Amniotic stem cell (primary cell): ENCODE data around the gene JMY.

Source experiments
- DNase-seq: peaks from one replicate; lab custom pipeline; 2025; lab: John Stamatoyannopoulos, UW

JMY gene, protein sequence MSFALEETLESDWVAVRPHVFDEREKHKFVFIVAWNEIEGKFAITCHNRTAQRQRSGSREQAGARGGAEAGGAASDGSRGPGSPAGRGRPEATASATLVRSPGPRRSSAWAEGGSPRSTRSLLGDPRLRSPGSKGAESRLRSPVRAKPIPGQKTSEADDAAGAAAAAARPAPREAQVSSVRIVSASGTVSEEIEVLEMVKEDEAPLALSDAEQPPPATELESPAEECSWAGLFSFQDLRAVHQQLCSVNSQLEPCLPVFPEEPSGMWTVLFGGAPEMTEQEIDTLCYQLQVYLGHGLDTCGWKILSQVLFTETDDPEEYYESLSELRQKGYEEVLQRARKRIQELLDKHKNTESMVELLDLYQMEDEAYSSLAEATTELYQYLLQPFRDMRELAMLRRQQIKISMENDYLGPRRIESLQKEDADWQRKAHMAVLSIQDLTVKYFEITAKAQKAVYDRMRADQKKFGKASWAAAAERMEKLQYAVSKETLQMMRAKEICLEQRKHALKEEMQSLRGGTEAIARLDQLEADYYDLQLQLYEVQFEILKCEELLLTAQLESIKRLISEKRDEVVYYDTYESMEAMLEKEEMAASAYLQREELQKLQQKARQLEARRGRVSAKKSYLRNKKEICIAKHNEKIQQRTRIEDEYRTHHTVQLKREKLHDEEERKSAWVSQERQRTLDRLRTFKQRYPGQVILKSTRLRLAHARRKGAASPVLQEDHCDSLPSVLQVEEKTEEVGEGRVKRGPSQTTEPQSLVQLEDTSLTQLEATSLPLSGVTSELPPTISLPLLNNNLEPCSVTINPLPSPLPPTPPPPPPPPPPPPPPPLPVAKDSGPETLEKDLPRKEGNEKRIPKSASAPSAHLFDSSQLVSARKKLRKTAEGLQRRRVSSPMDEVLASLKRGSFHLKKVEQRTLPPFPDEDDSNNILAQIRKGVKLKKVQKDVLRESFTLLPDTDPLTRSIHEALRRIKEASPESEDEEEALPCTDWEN

DNA sequence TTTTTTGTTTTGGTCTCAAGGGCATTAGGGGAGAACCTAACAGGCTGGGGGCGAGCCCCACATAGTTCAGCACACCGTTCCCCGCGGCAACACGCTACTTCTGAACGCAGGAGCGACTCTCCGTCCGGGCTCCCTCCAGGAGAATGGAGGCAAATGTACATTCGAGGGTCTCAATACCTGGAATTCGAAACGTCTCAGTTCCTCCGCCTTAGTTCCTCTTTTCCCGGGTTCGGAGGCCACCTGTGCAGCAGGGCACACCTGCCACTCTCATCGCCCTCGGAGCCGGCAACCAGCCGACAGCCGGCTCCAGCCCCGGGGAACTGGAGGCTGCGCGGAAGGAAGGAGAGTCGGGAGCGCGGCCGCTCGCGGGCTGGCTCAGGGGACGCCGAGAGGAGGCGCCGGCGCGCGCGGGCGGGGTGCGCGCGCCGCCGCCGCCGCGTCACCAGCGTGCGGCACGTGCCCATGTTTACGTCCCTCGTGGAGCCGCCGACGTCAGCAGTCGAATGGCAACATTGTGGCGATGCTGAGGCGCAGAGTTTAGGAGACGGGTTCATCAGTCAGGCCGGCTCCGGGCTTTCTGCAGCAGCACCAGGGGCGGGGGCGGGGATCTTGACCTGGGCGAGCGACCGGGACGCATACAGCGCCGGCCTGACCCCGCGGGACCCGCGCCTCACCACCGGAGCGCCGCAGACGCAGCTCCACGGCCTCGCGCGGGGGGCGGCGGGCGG lies at the start of gene JMY:
Gene JMY (plus strand): TSS at position 498 of the 728 bp plus-strand sequence. CDS start 520 bp downstream, outside the sequence.
- peak; percentile 60 for DNase-seq

DNA sequence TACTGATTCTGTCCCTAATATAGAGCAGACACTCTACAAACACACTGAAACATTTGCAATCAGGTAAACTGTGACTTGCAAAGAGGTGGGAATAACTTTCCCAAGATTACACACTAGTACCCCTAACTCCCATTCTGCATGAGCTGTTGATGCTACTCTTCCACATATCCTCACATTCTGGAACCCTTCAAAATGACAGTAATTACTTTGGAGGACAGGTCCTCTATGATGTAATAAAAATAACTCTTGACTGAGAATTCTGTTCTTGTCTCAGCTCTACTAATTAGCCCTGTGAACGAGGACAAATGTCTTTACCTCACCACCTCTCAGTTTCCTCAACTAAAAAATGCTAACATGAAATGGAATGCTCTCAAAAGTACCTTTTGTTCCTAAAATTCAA lies 49.5 kb upstream of the JMY start:
- no peak for DNase-seq

DNA sequence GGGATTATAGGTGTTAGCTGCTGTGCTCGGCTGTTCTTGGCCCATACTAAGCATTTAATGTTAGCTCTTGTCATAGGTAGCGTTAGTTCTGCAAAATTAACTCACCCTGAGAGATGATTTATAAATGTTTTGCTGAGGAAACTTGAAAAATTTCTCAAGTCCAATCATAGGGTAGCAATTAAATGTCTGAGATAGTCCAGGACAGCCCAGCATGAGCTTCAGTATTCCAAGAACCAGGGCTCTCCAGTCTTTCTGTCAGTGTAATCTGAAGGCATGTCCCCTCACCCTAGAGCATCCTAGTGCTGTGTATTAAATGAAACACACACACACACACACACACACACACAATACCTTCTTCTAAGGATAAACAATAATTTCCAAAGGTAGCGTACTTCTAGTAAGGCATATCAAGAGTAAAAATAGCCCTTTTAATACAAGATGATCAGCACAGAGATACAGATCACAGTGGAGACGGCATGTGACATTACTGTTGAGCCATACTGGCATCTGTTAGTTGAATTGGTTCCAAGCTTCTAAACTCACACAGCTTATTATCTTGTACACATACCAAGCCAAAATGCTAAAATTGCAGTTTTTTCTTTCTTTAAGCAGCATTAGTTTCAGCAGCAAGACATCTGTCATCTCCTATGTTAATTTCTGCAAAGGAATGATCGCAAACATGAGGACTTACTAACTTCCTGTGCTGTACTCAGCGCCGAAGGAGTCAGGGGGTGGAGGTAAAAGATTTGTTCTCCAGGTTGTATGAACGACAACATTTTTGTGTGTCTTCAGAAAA lies 46.3 kb upstream of the JMY start:
- DNase-seq, result no peak

DNA sequence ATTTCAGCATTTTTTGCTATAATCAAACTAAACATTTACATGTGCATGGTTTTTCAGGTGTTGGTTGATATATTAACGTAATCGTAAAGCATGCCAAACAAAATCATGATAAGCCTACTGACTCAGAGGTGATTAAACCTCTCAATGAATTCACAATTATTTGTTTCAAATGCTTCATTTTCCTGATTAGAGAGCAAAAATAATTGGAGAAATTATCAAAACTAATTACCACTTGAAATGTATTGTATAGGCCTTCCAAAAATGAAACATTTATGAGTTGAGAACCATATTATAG lies 45.7 kb upstream of the JMY start:
- no peak for DNase-seq

DNA sequence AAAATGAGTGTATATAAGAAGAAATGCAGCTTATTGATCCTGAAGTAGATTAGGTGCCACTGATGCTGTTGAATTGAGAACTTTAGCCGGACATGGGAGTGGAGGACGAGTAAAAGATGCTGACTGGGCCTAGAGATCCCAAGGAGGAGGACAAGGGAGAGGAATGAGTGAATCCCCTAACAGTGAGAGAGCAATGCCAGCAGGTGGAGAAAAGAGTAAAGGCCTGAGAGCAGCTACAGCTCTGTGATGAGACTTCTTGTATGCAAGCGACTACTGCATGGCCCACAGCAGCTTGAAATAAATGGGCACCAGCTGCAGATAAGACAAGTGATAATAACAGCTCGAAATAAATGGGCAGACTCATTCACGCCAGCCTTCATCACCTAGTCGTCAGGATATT lies 44.5 kb upstream of the JMY start:
- no peak for DNase-seq

DNA sequence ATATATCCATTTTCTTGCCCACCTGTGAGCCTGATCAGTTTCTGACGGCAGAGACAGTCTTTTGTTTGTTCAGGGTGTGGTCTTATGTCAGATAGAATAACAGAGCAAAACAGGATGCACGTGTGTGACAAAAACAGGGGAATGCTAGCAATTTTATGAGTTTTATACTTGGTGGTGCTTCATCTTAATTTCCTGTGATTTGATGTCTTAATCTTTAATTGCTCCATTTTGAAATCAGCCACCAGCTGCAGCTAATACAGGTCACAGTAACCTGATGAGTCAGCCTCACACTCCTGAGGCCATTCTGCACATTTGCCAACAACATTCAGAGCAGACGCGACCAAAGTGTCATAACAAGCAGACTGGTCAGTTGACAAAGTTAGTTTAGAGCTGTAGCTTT lies 42.3 kb upstream of the JMY start:
- no peak for DNase-seq

DNA sequence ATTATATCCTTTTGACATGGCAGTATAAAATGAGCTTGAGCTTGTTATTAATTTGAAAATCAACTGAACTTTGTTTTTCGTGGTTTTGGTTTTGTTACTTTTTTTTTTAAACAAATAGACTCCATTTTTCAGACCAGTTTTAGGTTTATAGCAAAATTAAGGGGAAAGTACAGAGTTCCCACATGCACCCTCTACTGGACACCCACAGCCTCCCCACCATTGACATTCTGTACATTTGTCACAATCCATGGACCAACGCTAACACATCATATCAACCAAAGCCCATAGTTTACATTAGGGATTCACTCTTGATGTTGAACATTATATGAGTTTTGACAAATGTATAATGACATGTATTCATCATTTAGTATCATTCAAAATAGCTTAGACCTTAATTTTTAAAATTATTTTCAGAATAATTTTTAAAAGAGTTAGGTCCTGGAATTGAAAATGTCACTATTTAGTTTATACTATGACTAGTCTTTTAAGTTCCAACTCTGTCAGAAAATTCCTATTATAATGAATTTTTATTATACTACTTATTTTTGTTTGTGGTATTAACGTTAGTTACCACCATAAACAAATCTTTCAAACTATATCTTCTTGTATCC lies 35.3 kb upstream of the JMY start:
- no peak for DNase-seq

DNA sequence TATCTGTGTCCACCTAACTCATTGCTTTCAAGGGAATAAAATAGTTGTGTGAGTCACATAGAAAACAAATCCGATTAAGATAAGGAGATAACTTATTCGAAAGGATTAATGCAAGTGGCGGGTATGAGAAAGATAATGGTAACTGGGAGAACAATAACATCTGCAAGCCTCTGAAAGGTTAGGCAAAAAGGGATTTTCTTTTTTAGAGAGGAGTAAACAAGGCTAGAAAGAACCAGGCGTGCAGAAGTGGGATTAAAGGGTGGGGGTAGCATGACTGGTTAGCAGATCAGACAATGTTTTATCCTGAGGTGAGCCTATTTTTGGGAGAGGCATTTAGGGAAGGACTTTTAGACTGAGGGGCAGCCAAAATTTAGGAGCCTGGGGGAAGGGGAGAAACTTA lies 34.7 kb upstream of the JMY start:
- DNase-seq, result no peak

DNA sequence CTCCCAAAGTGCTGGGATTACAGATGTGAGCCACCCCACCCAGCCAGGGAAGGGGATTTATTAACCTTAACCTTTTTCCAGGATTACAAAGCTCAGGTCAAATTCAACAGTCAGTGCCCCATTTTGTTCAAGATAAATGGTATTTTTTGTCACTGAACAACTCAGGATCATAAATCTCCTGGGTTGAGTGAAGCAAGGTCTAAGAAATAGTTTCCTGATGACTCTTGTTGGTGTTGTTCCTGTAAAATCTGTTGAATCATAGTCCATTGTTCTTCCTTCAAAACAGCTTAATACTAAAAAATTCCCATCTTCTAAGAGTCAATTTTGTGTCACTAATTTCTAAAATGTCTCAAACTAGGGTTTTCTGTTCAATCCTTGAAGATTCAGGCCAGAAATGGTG lies 33.9 kb upstream of the JMY start:
- no peak for DNase-seq

DNA sequence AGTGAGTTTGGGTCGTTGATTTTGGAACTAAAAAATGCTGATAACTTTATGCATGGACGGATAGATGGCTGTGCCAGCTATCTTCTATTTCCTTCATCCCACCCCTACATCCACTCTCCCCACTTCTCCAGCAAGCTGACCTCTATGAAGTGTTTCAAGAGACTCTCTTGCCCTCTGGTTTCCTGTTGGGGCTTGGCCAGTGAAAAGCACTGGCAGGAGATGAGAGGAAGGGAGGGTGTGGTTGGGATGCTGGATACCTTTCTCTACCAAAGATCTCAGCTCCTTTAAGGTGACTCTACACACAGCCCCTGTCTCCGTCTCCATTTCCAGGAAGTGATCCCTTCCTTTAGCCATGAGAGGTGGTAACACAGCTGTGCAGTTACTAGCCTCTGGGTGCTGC lies 30.0 kb upstream of the JMY start:
- DNase-seq, result no peak

DNA sequence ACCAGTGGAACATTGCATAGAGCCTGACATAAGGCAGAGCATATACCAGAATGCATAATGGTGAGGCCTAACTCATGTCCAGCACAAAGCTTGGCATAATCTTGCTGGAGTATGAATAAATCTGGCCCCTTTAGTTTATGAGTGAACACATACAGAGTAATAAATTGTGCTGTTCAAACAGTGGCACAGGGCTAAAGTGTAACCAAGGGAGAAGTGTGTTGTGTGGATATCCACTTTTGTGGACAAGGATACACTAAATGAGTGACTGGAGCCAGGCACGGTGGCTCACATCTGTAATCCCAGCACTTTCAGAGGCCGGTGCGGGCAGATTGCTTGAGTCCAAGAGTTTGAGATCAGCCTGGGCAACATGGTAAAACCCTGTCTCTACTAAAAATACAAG lies 29.4 kb upstream of the JMY start:
- no peak for DNase-seq

DNA sequence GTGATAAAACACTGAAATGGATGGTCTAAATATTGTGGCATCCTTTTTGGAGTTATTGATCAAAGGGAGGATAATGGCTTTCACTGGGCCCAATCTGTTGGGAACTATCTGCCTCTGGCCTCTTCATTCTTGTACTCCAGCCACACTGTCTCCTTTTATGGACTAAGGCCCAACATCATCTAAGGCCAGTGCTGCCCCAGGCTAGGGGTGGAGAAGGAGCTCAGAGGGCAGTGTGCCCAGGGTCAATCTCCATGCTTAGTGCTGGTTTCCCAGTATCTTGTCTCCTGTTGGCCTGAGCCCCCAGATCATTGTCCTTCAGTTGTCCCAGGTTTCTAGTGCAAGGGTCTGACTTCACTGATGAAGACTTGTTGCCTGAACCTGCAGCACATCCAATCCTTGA lies 26.4 kb upstream of the JMY start:
- DNase-seq, result no peak

DNA sequence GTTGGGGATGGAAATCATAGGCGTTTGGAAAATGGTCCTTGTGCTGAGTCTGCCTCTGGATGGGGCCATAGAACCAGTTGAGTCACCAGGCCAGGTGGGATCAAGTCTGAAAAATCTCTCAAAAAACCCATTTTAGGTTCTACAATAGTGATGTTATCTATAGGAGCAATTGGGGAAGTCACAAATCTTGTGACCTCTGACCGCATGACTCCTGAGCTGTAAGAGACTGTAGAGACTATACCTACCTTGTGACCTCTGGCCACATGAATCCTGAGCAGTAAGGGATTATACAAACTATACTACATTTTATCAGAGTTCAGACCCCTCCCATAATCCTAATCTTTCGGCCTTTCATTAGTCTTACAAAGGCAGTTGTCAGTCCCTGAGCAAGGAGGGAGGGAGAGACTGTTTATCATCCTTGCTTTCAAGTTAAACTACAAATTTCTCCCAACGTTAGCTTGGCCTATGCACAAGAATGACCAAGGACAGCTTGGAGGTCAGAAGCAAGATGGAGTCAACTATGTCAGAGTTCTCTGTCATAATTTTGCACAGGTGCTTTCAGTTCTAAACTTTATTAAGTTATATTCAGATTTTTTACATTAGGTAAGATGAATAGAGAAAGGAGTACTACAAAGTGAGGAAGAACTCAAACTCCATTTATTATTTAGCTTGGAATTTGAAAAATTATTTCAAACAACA lies 11.5 kb upstream of the JMY start:
- DNase-seq, result no peak

DNA sequence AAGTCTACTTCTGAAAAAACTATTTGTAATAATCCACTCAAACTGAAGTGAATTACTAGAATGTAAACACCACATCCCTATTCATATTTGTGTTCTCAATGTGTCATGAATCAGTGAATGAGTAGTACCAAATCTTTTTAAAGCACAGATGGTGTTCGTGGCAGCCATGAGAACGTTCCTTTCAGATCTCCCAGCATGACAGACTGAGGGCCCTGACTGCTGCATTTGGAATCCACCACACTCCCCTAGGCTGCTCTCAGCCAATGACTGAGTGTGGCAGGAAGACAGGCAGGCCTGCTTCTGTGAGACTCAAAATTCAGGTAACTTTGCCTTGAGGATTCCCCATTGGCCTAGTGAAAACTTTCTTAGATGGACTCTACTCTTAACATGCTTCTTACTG lies 10.9 kb upstream of the JMY start:
- no peak for DNase-seq

DNA sequence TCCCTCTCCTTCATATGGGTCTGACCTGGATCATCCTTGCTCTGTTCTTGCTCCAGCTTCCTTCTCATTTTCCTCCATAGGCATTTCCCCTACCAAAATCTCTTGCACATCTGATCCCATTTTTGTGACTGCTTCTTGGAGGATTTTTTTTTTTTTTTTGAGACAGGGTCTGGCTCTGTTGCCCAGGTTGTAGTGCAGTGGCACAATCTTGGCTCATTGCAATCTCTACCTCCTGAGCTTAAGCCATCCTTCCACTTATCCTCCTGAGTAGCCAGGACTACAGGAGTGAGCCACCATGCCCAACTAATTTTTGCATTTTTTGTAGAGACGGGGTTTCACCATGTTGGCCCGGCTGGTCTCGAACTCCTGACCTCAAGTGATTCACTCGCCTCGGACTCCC lies 10.5 kb upstream of the JMY start:
- no peak for DNase-seq

DNA sequence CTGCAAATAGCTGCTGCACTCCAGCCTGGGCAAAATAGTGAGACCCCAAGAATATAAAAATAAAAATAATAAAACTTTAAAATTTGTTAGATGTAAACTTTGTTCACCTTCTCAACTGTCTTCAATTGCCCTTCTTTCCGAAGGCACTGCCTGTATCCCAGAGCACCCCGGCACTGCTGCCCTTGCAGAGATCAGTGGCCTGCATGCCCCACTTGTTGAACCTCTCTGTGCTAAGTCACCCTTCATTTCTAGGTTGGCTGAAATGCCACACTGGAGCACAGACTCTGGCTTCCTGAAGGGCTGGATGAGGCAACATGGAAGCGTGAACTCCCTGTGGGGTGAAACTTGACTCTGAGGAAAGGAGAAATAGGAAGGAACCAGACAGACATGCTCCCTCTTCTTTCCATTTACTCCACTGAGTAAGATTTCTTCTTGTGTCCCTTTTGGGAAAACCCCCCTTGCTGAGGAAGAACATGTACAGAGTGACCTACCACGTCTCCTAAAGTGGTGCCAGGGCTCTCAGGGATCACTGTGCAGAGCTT lies 8.4 kb upstream of the JMY start:
- no peak for DNase-seq

DNA sequence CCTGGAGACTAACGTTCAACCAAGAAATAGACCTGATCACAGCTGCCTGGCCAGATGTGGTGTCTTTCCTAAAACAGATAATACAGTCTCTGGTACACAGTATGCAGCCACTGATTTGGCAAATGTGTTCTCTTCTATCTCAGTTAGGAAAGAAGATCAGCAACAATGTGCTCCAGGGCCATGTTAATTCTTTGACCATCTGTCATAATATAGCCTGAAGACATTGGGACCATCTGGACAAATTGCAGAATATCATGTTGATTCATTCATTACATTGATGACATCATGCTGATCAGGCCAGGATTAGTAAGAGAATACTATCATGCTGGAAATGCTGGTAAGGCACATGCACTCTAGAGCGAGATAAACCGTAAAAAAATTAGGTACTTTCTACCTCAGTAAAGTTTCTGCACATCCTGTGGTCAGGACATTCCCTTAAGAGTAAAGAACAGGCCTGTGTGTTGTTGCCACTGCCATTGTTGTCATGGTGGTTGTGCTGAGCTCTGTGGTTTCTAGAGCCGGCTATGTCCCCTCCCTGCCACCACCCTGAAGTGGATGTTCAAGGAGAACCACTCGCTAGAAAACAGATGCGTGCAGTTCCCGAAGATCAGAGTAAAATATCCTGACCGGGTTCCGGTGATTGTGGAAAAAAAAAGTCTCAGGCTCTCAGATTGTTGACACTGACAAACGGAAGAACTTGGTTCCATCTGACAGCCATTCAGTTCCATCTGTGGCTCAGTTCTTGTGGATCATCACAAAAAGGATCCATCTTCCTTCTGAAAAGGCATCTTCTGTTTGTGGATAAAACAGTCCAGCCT lies 6.4 kb upstream of the JMY start:
- DNase-seq, result peak; percentile 51

DNA sequence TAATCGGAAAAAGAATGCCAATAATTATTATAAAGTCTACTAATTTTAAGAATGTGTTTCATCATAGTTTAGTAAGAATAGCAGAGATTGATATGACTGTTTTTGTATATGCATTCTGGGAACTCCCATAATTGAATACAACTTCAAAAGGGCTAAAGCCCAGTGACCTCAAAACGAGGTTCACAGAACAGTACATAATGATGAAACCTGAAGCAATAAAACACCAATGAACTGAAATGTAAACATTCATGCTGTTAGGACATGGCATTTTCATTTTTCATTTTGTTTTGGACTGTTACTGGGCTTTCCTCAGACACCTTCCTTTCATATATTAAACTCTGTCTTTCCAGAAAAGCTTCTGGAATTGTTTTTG lies 684 bp upstream of the JMY start:
- no peak for DNase-seq

DNA sequence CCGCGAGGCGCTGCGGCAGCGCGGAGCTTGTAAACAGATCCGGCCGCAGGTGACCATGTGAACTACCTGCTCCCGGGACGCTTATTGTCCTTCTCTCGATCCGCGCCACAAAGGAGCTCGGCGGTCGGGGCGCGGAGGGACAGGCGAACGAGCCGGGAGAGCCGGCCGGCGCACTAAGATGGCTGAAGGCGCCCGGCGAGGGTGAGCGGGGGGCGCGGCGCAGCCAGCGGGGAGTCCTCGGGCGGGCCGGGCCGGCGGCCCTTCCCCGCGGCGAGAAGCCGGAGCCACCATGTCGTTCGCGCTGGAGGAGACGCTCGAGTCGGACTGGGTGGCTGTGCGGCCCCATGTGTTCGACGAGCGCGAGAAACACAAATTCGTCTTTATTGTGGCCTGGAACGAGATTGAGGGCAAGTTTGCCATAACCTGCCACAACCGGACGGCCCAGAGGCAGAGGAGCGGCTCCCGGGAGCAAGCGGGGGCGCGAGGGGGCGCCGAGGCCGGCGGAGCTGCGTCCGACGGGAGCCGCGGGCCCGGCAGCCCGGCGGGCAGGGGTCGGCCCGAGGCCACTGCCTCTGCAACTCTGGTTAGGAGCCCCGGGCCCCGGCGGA lies 535 bp downstream of the JMY start:
- DNase-seq, result no peak
